Heart left ventricle (tissue), 16 donors: ENCODE measurements around the gene CSF2. TPM values are rescaled to one million over a fixed set of nuclear protein-coding genes. Genes with fewer than 3 reads are reported as not detected.

Experiments used
- ATAC-seq, 4 donors: fragments of 200-7000 bp; cut with Tn5 transposase; one replicate each; pipeline ENCODE4 v1.9.1; 2020 to 2022; ENCODE audit warnings: moderate library complexity in 4 of 4, mild to moderate bottlenecking in 3 of 4, moderate number of reproducible peaks in 1 of 4
- DNase-seq, 5 donors: peaks; one replicate each; pipeline ENCODE4 v3.0.0-alpha.2; 2020
- H3K27ac ChIP-seq, 12 donors: fragments of 200-600 bp; sonication (generic) in 4 of 12; one replicate each; pipeline versions ENCODE4 v1.5.0 to v1.8.0; 2016 to 2022; ENCODE audit warnings: mild to moderate bottlenecking in 2 of 12
- H3K27me3 ChIP-seq, 9 donors: fragments of 200-600 bp; sonication (generic) in 2 of 9; one replicate each; pipeline versions ENCODE4 v1.5.1 to v1.8.0; 2016 to 2022; ENCODE audit warnings: mild to moderate bottlenecking in 3 of 9
- H3K36me3 ChIP-seq, 9 donors: fragments of 200-600 bp; sonication (generic) in 2 of 9; one replicate each; pipeline versions ENCODE4 v1.5.0 to v1.8.0; 2018 to 2022; ENCODE audit warnings: mild to moderate bottlenecking in 2 of 9
- H3K4me1 ChIP-seq, 12 donors: fragments of 200-600 bp; sonication (generic) in 4 of 12; one replicate each; pipeline versions ENCODE4 v1.5.0 to v1.8.0; 2016 to 2022; ENCODE audit warnings: mild to moderate bottlenecking in 3 of 12
- H3K4me3 ChIP-seq, 12 donors: fragments of 200-600 bp; sonication (generic) in 4 of 12; one replicate each; pipeline versions ENCODE4 v1.5.0 to v1.8.0; 2017 to 2022; ENCODE audit warnings: mild to moderate bottlenecking in 9 of 12, moderate library complexity in 4 of 12
- H3K9me3 ChIP-seq, 12 donors: fragments of 200-600 bp; sonication (generic) in 4 of 12; one replicate each; pipeline versions ENCODE4 v1.5.0 to v1.8.0; 2016 to 2022; ENCODE audit warnings: mild to moderate bottlenecking in 1 of 12
- CTCF ChIP-seq, 12 donors: fragments of 200-600 bp; sonication (generic) in 4 of 12; IDR thresholded peaks; one replicate each; pipeline versions ENCODE4 v1.5.0 to v1.8.0; 2018 to 2022; ENCODE audit warnings: antibody characterized with exemption in 12 of 12, mild to moderate bottlenecking in 5 of 12
- POLR2A ChIP-seq, 2 donors: fragments of 450-650 bp; IDR thresholded peaks; one replicate each; pipeline ENCODE4 v1.6.1; 2017; ENCODE audit warnings: antibody characterized with exemption in 2 of 2, mild to moderate bottlenecking in 2 of 2, moderate library complexity in 2 of 2
- WGBS, 4 donors: extraction: QIAGEN DNeasy Blood & Tissue Kit in 2 of 4; methylation state at CpG; one replicate each; pipeline versions ENCODE4 v1.1.5 to v1.1.7; 2013 to 2018; 5-methylcytosine and 5-hydroxymethylcytosine counted together
- intact Hi-C, 10 donors: fragments of 100-400 bp; cut with DNase I; formaldehyde crosslinking; loops; one replicate each; pipeline versions ENCODE4 v1.11.1 to v1.14.2; 2022
- polyA plus RNA-seq, 2 donors: library from polyadenylated mRNA; stranded (reverse); fragments of 200-250 nt; gene quantifications; one replicate each; pipeline ENCODE4 v1.2.3, GENCODE V29; 2013
- total RNA-seq, 9 donors: library from RNA; depleted of rRNA in 2 of 9; stranded (reverse); fragments of >200 nt in 2 of 9; fragmentation: NEBNext Ultra II Directional in 3 of 9; extraction: Animal tissue kit (Norgen Biotek cat#: 25700) in 3 of 9; gene quantifications; one replicate each; pipeline versions ENCODE4 v1.1.0 to v1.2.4, GENCODE V29; 2016 to 2023
- donor health status: ischemic (EF 13 %, LVEDD 7.1; RV severe dilation, severe dysfunction).
- donor health status: healthy with polysubstance abuse.
- donor health status: DM: no; HTN: yes; CAD: no.
- donor health status: DM: no; HTN: no; CAD: no.
- donor health status: ischemic (EF 25% LVEDD 6.9; RV normal size, moderate dysfunction).
- donor health status: ischemic (EF 25% LVEDD 5.7; RV mildly dilated, moderate dysfunction).
- donor health status: healthy.
- donor health status: DM: yes; HTN: yes; CAD: no.
- donor health status: ischemic (EF 35%, LVEDD 5.7; RV mildly dilated, moderate dysfunction).
- donor health status: nonischemic (EF 11% LVEDD 7.7; RV severe dilation, severe dysfunction).
- donor health status: DM: yes; HTN: yes; CAD: no.
- donor health status: PGD.
- donor health status: ischemic (EF 29% LVEDD 5.4; RV normal size, mild dysfunction).
- donor health status: nonischemic (EF 23%, LVEDD 6.1; RV moderate dilation, normal function).

CSF2 gene
- total and polyA plus RNA-seq, 11 donors: 0.67 TPM; not detected in 10

GRCh38 chr5:132065951-132066701 is 7.5 kb upstream of the CSF2 start:
- Histone ChIP-seq H3K9me3 (no peaks in the 10 kb centered on the region), H3K4me1 (peaks cover 0 to 5% (median 0%) of the 10 kb centered on the region in 12 donors), H3K27ac (no peak overlapping the region), H3K4me3 (no peak overlapping the region), H3K27me3 (no peaks in the 10 kb centered on the region), H3K36me3 (no peaks in the 10 kb centered on the region)
- ATAC-seq: no peak
- intact Hi-C loops: loop anchor here in 6 of 10 donors (2.0 to 10.0 kb wide), 5 partner anchors 66 to 319 kb away; no protein-coding TSS in a partner anchor
- WGBS, 4 donors: 86 to 94% (median 92%) methylated on average over 13 of the region's 13 CpGs
- peak in 1 of 5 donors; percentile 25 for DNase-seq
- no peak for TF ChIP-seq CTCF (IDR thresholded peaks at IDR 0.05)
- TF ChIP-seq POLR2A (IDR thresholded peaks at IDR 0.05): no peak

- WGBS, 4 donors: 95 to 100% (median 97%) methylated on average over 4 of the region's 4 CpGs
- Histone ChIP-seq H3K9me3 (no peaks in the 10 kb centered on the region), H3K36me3 (no peaks in the 10 kb centered on the region), H3K27me3 (no peaks in the 10 kb centered on the region), H3K4me3 (no peak overlapping the region), H3K27ac (no peak overlapping the region), H3K4me1 (peaks cover 0 to 5% (median 0%) of the 10 kb centered on the region in 12 donors)
- intact Hi-C loops: loop anchor here in 5 of 10 donors (5.0 to 10.0 kb wide), 4 partner anchors 65 to 318 kb away; no protein-coding TSS in a partner anchor
- ATAC-seq (no peak), DNase-seq (no peak)
- TF ChIP-seq CTCF (IDR thresholded peaks at IDR 0.05) (no peak), POLR2A (IDR thresholded peaks at IDR 0.05) (no peak)
These were observed 6.7 kb upstream of the CSF2 start for GRCh38 chr5:132066871-132067270.

- no peak for DNase-seq
- Histone ChIP-seq H3K9me3 (no peaks in the 10 kb centered on the region), H3K27me3 (no peaks in the 10 kb centered on the region), H3K4me3 (no peak overlapping the region), H3K27ac (no peak overlapping the region), H3K4me1 (peaks cover 0 to 5% (median 0%) of the 10 kb centered on the region in 12 donors), H3K36me3 (no peaks in the 10 kb centered on the region)
- WGBS, 4 donors: 92 to 95% (median 93%) methylated on average over 9 to 11 of the region's 11 CpGs
- intact Hi-C loops: loop anchor here in 5 of 10 donors (5.0 to 10.0 kb wide), 4 partner anchors 65 to 317 kb away; no protein-coding TSS in a partner anchor
- no peak for TF ChIP-seq POLR2A (IDR thresholded peaks at IDR 0.05)
- no peak for TF ChIP-seq CTCF (IDR thresholded peaks at IDR 0.05)
- ATAC-seq: no peak
These were observed 6.1 kb upstream of the CSF2 start for GRCh38 chr5:132067451-132067850.

GRCh38 chr5:132067941-132068808 is 5.4 kb upstream of the CSF2 start:
- Histone ChIP-seq H3K27me3 (no peaks in the 10 kb centered on the region), H3K4me1 (peaks cover 0 to 5% (median 0%) of the 10 kb centered on the region in 12 donors), H3K27ac (no peak overlapping the region), H3K4me3 (no peak overlapping the region), H3K36me3 (no peaks in the 10 kb centered on the region), H3K9me3 (no peaks in the 10 kb centered on the region)
- TF ChIP-seq CTCF (IDR thresholded peaks at IDR 0.05) (no peak), POLR2A (IDR thresholded peaks at IDR 0.05) (no peak)
- 90 to 98% (median 95%) methylated on average over 11 to 13 of the region's 13 CpGs for WGBS, 4 donors
- ATAC-seq (no peak), DNase-seq (no peak)
- intact Hi-C loops: loop anchor here in 5 of 10 donors (5.0 to 10.0 kb wide), 4 partner anchors 64 to 317 kb away; no protein-coding TSS in a partner anchor
